DMS 273 (cell line): Measurements from ENCODE around the gene CMAS.

Experiments
- DNase-seq: peaks from one replicate; lab custom pipeline; 2025; ENCODE audit not compliant: unreplicated experiment; lab: John Stamatoyannopoulos, UW

CMAS gene

GRCh38 chr12:22105542-22105941, 59.5 kb downstream of the CMAS start:
- no peak for DNase-seq

DNA sequence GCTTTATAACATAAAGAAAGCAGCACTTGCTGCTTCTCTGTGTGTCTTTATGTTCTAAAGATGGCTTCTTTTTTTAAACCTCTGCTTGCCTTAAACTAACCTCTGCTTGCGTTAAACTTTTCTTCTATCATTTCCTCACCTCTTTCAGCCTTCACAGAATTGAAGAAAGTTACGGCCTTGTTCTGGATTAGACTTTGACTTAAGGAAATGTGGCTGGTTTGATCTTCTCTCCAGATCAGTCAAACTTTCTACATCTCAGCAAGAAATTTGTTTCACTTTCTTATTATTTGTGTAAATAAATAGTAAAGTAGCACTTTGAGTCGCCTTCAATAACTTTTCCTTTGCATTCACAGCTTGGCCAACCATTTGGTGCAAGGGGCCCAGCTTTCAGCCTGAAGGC, 64.2 kb downstream of the CMAS start:
- no peak for DNase-seq
